Left hindlimb (tissue), 1 donor: Measurements from ENCODE around the gene SPATA2.
A peak's percentile ranks its signal among the peaks of the same experiment; 100 is the strongest.
"Not testable (repeated sequence)": the region's sequence is repeated elsewhere in the genome, so short reads cannot be mapped to it uniquely, and the experiment has no call there.

Experiments
- DNase-seq: peaks from one replicate; pipeline ENCODE4 v3.0.0-alpha.2; 2018

Gene SPATA2

GRCh38 chr20:49899541-49900383 is 15.6 kb downstream of the SPATA2 start:
- DNase-seq, result no peak

- DNase-seq, result no peak
Measured at GRCh38 chr20:49896204-49896603, 19.1 kb downstream of the SPATA2 start.

GRCh38 chr20:49895474-49896093 is 19.7 kb downstream of the SPATA2 start:
- DNase-seq, result not testable (repeated sequence)

GRCh38 chr20:49894073-49894470 is 21.3 kb downstream of the SPATA2 start:
- DNase-seq, result no peak

- DNase-seq, result no peak
Measured at GRCh38 chr20:49893242-49894072, 21.9 kb downstream of the SPATA2 start.

- no peak for DNase-seq
Measured at GRCh38 chr20:49892817-49893216, 22.5 kb downstream of the SPATA2 start.

- DNase-seq, result no peak
Measured at GRCh38 chr20:49892260-49892659, 23.1 kb downstream of the SPATA2 start.

- DNase-seq, result no peak
Measured at GRCh38 chr20:49891476-49892110, 23.7 kb downstream of the SPATA2 start.

GRCh38 chr20:49890471-49891361 is 24.6 kb downstream of the SPATA2 start:
- no peak for DNase-seq

- no peak for DNase-seq
Measured at GRCh38 chr20:49889935-49890333, 25.4 kb downstream of the SPATA2 start.

- no peak for DNase-seq
Measured at GRCh38 chr20:49889001-49889934, 26.1 kb downstream of the SPATA2 start.

GRCh38 chr20:49888212-49889000 is 26.9 kb downstream of the SPATA2 start:
- peak; percentile 62 for DNase-seq

- DNase-seq, result no peak
Measured at GRCh38 chr20:49887251-49888211, 27.8 kb downstream of the SPATA2 start.

GRCh38 chr20:49886571-49887213 is 28.6 kb downstream of the SPATA2 start:
- no peak for DNase-seq

GRCh38 chr20:49885558-49886332 is 29.6 kb downstream of the SPATA2 start:
- no peak for DNase-seq

GRCh38 chr20:49883246-49883802 is 32.0 kb downstream of the SPATA2 start:
- no peak for DNase-seq
